ENCODE results near the gene MICAL2. TPM values are rescaled to one million over a fixed set of nuclear protein-coding genes. Genes with fewer than 3 reads are reported as not detected.

Gene MICAL2
- total RNA-seq, 1 experiment from 2014 or later = 37.4 TPM

DNA sequence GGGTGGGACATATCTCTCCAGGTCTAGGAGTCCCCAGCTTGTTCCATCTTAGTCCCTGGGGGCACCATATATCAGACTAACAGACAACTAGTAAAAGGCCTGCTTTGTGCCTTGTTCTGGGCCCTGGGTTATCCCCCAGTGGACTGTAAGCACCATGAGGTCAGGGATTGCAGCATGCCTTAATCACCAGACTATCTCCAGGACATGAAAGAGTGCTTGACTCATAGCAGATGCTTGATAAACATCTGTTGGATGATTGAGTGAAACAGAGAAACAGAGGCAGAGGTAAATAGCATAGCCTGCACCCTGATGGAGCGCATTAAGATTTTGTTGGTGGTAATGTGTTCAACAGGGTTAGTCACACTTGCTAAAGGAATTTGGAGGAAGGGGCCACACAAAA is 94.1 kb downstream of the MICAL2 start:
- Histone ChIP-seq H3K9ac (ENCODE audit: low read length) (no peak overlapping the region), H3K4me2 (ENCODE audit: low read length) (no peak overlapping the region), H3K36me3 (ENCODE audit: control insufficient read depth in 1 of 2, insufficient read depth in 2 of 2, low read length in 2 of 2) (no peaks in the 10 kb centered on the region), H2AFZ (ENCODE audit: low read depth, low read length, poor library complexity, severe bottlenecking) (no peak overlapping the region), H3K27ac (ENCODE audit: low read depth, low read length) (no peak overlapping the region), H4K20me1 (ENCODE audit: insufficient read depth) (no peaks in the 10 kb centered on the region), H3K79me2 (ENCODE audit: insufficient read depth, low read length) (no peaks in the 10 kb centered on the region), H3K9me3 (ENCODE audit: control insufficient read depth in 1 of 2, insufficient read depth in 1 of 2, low read depth in 1 of 2, low read length in 2 of 2) (no peaks in the 10 kb centered on the region), H3K27me3 (ENCODE audit: insufficient read depth, low read length) (no peaks in the 10 kb centered on the region), H3K9me2 (ENCODE audit: insufficient read depth) (no peaks in the 10 kb centered on the region), H3K4me3 (replicated peaks in 1 of 2; ENCODE audit: low read depth in 1 of 2, low read length in 2 of 2) (no peak overlapping the region), H3K4me1 (ENCODE audit: control insufficient read depth in 1 of 2, insufficient read depth in 2 of 2, low read length in 2 of 2) (peaks cover 0 to 10% of the 10 kb centered on the region in 2 experiments; a peak in 2 of 4 replicates)
- no peak for TF ChIP-seq CEBPB (IDR thresholded peaks at IDR 0.05; ENCODE audit: low read depth)
- TF ChIP-seq CBX3 (IDR thresholded peaks at IDR 0.05; ENCODE audit: low read depth) = no peak
- TF ChIP-seq ZFX (IDR thresholded peaks at IDR 0.05) = no peak
- TF ChIP-seq, protein P1, sequence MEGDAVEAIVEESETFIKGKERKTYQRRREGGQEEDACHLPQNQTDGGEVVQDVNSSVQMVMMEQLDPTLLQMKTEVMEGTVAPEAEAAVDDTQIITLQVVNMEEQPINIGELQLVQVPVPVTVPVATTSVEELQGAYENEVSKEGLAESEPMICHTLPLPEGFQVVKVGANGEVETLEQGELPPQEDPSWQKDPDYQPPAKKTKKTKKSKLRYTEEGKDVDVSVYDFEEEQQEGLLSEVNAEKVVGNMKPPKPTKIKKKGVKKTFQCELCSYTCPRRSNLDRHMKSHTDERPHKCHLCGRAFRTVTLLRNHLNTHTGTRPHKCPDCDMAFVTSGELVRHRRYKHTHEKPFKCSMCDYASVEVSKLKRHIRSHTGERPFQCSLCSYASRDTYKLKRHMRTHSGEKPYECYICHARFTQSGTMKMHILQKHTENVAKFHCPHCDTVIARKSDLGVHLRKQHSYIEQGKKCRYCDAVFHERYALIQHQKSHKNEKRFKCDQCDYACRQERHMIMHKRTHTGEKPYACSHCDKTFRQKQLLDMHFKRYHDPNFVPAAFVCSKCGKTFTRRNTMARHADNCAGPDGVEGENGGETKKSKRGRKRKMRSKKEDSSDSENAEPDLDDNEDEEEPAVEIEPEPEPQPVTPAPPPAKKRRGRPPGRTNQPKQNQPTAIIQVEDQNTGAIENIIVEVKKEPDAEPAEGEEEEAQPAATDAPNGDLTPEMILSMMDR (IDR thresholded peaks at IDR 0.05 in 2 of 3, conservative IDR thresholded peaks at IDR 0.05 in 1 of 3; ENCODE audit: borderline replicate concordance in 1 of 3, insufficient read depth in 1 of 3, low read depth in 2 of 3, low read length in 2 of 3) = no peak
- no peak for TF ChIP-seq EZH2phosphoT487 (IDR thresholded peaks at IDR 0.05; ENCODE audit: borderline replicate concordance)
- no peak for TF ChIP-seq POLR2AphosphoS5 (IDR thresholded peaks at IDR 0.05; ENCODE audit: low read depth, low read length)
- no peak for TF ChIP-seq FOSL1 (IDR thresholded peaks at IDR 0.05; ENCODE audit: low read depth)
- no peak for TF ChIP-seq ELF1 (IDR thresholded peaks at IDR 0.05; ENCODE audit: borderline replicate concordance, low read depth)
- no peak for TF ChIP-seq EGR1 (IDR thresholded peaks at IDR 0.05; ENCODE audit: low read depth)
- TF ChIP-seq ZNF274 (IDR thresholded peaks at IDR 0.05; ENCODE audit: low read depth, low read length) = no peak
- TF ChIP-seq SRF (IDR thresholded peaks at IDR 0.05; ENCODE audit: low read depth) = no peak
- TF ChIP-seq EZH2 (IDR thresholded peaks at IDR 0.05) = no peak
- no peak for TF ChIP-seq SP1 (IDR thresholded peaks at IDR 0.05; ENCODE audit: low read depth)
- no peak for TF ChIP-seq JUND (IDR thresholded peaks at IDR 0.05)
- TF ChIP-seq, protein P2, sequence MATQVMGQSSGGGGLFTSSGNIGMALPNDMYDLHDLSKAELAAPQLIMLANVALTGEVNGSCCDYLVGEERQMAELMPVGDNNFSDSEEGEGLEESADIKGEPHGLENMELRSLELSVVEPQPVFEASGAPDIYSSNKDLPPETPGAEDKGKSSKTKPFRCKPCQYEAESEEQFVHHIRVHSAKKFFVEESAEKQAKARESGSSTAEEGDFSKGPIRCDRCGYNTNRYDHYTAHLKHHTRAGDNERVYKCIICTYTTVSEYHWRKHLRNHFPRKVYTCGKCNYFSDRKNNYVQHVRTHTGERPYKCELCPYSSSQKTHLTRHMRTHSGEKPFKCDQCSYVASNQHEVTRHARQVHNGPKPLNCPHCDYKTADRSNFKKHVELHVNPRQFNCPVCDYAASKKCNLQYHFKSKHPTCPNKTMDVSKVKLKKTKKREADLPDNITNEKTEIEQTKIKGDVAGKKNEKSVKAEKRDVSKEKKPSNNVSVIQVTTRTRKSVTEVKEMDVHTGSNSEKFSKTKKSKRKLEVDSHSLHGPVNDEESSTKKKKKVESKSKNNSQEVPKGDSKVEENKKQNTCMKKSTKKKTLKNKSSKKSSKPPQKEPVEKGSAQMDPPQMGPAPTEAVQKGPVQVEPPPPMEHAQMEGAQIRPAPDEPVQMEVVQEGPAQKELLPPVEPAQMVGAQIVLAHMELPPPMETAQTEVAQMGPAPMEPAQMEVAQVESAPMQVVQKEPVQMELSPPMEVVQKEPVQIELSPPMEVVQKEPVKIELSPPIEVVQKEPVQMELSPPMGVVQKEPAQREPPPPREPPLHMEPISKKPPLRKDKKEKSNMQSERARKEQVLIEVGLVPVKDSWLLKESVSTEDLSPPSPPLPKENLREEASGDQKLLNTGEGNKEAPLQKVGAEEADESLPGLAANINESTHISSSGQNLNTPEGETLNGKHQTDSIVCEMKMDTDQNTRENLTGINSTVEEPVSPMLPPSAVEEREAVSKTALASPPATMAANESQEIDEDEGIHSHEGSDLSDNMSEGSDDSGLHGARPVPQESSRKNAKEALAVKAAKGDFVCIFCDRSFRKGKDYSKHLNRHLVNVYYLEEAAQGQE (IDR thresholded peaks at IDR 0.05; ENCODE audit: low read depth) = no peak
- TF ChIP-seq, protein P3, sequence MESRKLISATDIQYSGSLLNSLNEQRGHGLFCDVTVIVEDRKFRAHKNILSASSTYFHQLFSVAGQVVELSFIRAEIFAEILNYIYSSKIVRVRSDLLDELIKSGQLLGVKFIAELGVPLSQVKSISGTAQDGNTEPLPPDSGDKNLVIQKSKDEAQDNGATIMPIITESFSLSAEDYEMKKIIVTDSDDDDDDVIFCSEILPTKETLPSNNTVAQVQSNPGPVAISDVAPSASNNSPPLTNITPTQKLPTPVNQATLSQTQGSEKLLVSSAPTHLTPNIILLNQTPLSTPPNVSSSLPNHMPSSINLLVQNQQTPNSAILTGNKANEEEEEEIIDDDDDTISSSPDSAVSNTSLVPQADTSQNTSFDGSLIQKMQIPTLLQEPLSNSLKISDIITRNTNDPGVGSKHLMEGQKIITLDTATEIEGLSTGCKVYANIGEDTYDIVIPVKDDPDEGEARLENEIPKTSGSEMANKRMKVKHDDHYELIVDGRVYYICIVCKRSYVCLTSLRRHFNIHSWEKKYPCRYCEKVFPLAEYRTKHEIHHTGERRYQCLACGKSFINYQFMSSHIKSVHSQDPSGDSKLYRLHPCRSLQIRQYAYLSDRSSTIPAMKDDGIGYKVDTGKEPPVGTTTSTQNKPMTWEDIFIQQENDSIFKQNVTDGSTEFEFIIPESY (IDR thresholded peaks at IDR 0.05; ENCODE audit: extremely low read depth, insufficient replicate concordance, low read length) = no peak
- TF ChIP-seq, protein P4, sequence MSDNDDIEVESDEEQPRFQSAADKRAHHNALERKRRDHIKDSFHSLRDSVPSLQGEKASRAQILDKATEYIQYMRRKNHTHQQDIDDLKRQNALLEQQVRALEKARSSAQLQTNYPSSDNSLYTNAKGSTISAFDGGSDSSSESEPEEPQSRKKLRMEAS (IDR thresholded peaks at IDR 0.05) = no peak
- no peak for TF ChIP-seq TCF7L2 (IDR thresholded peaks at IDR 0.05; ENCODE audit: borderline replicate concordance, extremely low read depth, insufficient read depth, insufficient read length)
- TF ChIP-seq, protein P5, sequence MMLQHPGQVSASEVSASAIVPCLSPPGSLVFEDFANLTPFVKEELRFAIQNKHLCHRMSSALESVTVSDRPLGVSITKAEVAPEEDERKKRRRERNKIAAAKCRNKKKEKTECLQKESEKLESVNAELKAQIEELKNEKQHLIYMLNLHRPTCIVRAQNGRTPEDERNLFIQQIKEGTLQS (IDR thresholded peaks at IDR 0.05) = no peak
- no peak for TF ChIP-seq RAD21 (IDR thresholded peaks at IDR 0.05; ENCODE audit: low read depth)
- ATAC-seq = no peak
- BruUV-seq (replicated peaks) = no TSS peak
- intact Hi-C loops (cut with micrococcal nuclease) = no loop called here
- ChIA-PET POLR2A (no interaction called here), RAD21 (ENCODE audit: low non-redundant PET in 1 of 2, low total read pairs in 2 of 2, uncharacterized antibody in 2 of 2, unreplicated experiment in 2 of 2) (no interaction called here), CTCF (no interaction called here)
- DNase-seq (ENCODE audit: low read depth, low spot score) = no peak

Measured in HCT116 (cell line).